NCI-H2171 (cell line): Measurements from ENCODE around the gene TMEM259.

Experiments
- DNase-seq: peaks from one replicate; lab custom pipeline; 2025; lab: John Stamatoyannopoulos, UW

TMEM259 gene

GRCh38 chr19:1055028-1055425 is 34.1 kb upstream of the TMEM259 start:
- no peak for DNase-seq

GRCh38 chr19:1054102-1055027 is 33.4 kb upstream of the TMEM259 start:
- no peak for DNase-seq

- DNase-seq: no peak
Observed at GRCh38 chr19:1053176-1054101, 32.5 kb upstream of the TMEM259 start.

GRCh38 chr19:1052349-1052975 is 31.5 kb upstream of the TMEM259 start:
- no peak for DNase-seq

DNA sequence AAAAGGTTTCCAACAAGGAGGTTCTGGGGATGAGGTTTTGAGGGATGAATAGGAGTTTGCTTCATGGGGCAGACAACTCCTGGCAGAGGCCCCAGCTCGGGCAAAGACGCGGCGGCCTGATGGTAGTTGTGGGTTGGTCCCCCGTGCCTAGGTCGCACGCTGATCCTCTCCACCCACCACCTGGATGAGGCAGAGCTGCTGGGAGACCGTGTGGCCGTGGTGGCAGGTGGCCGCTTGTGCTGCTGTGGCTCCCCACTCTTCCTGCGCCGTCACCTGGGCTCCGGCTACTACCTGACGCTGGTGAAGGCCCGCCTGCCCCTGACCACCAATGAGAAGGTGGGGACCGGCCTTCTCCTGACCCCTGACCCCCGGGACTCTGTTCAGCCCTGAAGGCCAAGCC is 30.9 kb upstream of the TMEM259 start:
- no peak for DNase-seq

DNA sequence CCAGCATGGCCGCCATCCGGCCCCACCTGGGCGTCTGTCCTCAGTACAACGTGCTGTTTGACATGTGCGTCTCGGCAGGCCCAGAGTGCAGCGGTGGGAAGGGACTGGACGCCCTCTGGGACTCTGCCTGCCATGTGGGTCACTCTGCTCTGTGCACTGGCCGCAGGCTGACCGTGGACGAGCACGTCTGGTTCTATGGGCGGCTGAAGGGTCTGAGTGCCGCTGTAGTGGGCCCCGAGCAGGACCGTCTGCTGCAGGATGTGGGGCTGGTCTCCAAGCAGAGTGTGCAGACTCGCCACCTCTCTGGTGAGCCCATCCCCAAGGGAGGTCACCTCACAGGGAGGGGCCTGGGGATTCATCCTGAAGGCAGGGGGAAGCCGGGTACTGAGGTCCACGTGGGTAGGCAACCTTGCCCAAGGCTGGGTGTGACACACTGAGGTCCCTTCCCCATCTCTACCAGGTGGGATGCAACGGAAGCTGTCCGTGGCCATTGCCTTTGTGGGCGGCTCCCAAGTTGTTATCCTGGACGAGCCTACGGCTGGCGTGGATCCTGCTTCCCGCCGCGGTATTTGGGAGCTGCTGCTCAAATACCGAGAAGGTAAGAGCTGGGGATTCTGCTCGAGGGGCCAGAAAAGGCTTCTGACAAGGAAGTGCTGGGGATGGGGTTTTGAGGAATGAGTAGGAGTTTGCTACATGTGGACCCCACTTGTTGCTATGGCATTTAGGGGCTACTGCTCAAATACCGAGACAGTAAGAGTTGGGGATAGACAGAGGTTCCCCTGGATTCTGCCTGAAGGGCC is 30.3 kb upstream of the TMEM259 start:
- no peak for DNase-seq

- DNase-seq: no peak
Observed at GRCh38 chr19:1049800-1050199, 28.9 kb upstream of the TMEM259 start.

GRCh38 chr19:1049106-1049505 is 28.2 kb upstream of the TMEM259 start:
- DNase-seq: no peak

GRCh38 chr19:1047696-1048147 is 26.8 kb upstream of the TMEM259 start:
- DNase-seq: no peak

DNA sequence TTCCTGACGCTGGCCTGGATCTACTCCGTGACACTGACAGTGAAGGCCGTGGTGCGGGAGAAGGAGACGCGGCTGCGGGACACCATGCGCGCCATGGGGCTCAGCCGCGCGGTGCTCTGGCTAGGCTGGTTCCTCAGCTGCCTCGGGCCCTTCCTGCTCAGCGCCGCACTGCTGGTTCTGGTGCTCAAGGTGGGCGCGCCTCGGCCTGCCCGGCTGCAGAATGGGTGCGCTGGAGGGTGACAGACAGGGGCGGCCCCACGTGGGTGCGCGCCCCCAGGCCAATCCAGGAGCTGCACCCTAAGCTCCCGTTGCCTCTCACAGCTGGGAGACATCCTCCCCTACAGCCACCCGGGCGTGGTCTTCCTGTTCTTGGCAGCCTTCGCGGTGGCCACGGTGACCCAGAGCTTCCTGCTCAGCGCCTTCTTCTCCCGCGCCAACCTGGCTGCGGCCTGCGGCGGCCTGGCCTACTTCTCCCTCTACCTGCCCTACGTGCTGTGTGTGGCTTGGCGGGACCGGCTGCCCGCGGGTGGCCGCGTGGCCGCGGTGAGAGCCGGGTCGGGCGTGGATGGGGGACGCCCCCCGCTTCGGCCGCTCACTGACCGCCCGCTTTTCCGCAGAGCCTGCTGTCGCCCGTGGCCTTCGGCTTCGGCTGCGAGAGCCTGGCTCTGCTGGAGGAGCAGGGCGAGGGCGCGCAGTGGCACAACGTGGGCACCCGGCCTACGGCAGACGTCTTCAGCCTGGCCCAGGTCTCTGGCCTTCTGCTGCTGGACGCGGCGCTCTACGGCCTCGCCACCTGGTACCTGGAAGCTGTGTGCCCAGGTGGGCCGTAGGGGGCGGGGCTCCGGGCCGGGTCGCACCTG is 26.1 kb upstream of the TMEM259 start:
- DNase-seq: no peak

GRCh38 chr19:1046117-1046626 is 25.2 kb upstream of the TMEM259 start:
- DNase-seq: no peak

DNA sequence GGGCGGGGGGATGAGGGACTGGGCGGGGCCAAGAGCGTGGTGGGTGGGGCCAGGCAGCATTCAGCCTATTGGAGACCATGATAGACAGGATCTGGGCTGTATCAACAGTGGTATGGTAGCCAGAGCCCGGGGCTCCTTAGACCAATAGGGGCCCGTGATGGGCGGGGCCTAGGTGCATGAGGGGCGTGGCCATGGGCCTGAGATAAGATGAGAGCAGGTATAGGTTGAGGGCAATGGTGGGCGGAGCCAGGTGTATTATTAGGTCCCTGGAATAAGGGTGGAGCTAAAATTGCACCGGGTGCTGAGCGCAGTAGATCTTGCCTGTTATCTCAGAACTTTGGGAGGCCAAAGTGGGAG is 24.3 kb upstream of the TMEM259 start:
- DNase-seq: no peak

- DNase-seq: peak; percentile 54
Observed at GRCh38 chr19:1042689-1043511, 22.0 kb upstream of the TMEM259 start.

GRCh38 chr19:1041835-1042685 is 21.1 kb upstream of the TMEM259 start:
- peak; percentile 59 for DNase-seq

GRCh38 chr19:1041272-1041834 is 20.4 kb upstream of the TMEM259 start:
- DNase-seq: peak; percentile 48

- peak; percentile 98 for DNase-seq
Observed at GRCh38 chr19:1040476-1041271, 19.8 kb upstream of the TMEM259 start.
